Measurements from ENCODE around the gene SP140L.

The SP140L gene

DNA sequence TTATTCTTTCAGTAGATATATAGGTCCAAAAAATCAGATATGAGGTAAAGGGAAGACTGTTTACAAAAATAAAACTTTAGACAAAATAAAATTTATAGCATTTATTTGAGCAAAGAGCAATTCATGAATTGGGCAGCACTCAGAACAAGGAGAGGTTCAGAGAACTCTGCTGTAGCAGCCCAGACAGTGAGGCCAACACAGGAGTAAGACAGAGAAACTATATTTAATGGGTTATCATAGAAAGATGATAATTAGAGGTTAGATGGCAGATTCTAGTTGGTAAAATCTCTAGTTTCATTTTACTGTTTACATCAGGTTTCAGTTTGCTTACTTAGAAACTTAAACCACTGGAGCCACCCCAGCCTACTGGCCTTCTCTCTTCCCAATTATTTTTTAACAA is 30.1 kb upstream of the SP140L start:
- TF ChIP-seq TAF1 (IDR thresholded peaks at IDR 0.05; ENCODE audit: borderline replicate concordance, insufficient read depth, low read length) (no peak), FOXP2 (optimal IDR thresholded peaks at IDR 0.05; ENCODE audit: borderline replicate concordance, extremely low read depth, extremely low read length, insufficient read depth) (no peak), SIN3A (IDR thresholded peaks at IDR 0.05; ENCODE audit: borderline replicate concordance, insufficient read depth, low read length) (no peak), POLR2AphosphoS5 (IDR thresholded peaks at IDR 0.05; ENCODE audit: low read depth, low read length) (no peak)
- TF ChIP-seq, protein P1, sequence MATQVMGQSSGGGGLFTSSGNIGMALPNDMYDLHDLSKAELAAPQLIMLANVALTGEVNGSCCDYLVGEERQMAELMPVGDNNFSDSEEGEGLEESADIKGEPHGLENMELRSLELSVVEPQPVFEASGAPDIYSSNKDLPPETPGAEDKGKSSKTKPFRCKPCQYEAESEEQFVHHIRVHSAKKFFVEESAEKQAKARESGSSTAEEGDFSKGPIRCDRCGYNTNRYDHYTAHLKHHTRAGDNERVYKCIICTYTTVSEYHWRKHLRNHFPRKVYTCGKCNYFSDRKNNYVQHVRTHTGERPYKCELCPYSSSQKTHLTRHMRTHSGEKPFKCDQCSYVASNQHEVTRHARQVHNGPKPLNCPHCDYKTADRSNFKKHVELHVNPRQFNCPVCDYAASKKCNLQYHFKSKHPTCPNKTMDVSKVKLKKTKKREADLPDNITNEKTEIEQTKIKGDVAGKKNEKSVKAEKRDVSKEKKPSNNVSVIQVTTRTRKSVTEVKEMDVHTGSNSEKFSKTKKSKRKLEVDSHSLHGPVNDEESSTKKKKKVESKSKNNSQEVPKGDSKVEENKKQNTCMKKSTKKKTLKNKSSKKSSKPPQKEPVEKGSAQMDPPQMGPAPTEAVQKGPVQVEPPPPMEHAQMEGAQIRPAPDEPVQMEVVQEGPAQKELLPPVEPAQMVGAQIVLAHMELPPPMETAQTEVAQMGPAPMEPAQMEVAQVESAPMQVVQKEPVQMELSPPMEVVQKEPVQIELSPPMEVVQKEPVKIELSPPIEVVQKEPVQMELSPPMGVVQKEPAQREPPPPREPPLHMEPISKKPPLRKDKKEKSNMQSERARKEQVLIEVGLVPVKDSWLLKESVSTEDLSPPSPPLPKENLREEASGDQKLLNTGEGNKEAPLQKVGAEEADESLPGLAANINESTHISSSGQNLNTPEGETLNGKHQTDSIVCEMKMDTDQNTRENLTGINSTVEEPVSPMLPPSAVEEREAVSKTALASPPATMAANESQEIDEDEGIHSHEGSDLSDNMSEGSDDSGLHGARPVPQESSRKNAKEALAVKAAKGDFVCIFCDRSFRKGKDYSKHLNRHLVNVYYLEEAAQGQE (IDR thresholded peaks at IDR 0.05; ENCODE audit: insufficient read depth in 1 of 2, low read depth in 2 of 2, low read length in 2 of 2) = no peak

DNA sequence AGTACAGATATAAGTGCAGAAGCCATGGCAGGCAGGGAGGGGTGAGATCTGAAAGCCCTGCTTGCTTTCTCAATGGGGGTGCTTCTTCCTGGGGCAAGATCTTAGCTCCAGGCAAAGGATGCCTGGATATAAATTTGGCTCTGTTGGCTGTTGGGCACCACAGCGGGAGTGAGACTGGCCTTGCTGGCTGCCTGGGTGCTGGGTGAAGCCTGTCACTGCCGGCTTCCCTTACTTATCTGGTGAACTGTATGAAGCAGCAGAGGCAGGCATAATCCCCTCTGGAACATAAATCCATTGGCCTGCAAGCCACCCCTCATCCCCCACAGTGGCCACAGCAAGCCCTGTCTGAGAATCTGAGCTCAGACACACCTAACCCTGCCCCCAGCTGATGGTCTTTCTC is 27.4 kb upstream of the SP140L start:
- TF ChIP-seq SIN3A (IDR thresholded peaks at IDR 0.05; ENCODE audit: borderline replicate concordance, insufficient read depth, low read length) (no peak), FOXP2 (optimal IDR thresholded peaks at IDR 0.05; ENCODE audit: borderline replicate concordance, extremely low read depth, extremely low read length, insufficient read depth) (no peak), TAF1 (IDR thresholded peaks at IDR 0.05; ENCODE audit: borderline replicate concordance, insufficient read depth, low read length) (no peak), POLR2AphosphoS5 (IDR thresholded peaks at IDR 0.05; ENCODE audit: low read depth, low read length) (no peak)
- TF ChIP-seq, protein P1 (IDR thresholded peaks at IDR 0.05; ENCODE audit: insufficient read depth in 1 of 2, low read depth in 2 of 2, low read length in 2 of 2) = no peak

DNA sequence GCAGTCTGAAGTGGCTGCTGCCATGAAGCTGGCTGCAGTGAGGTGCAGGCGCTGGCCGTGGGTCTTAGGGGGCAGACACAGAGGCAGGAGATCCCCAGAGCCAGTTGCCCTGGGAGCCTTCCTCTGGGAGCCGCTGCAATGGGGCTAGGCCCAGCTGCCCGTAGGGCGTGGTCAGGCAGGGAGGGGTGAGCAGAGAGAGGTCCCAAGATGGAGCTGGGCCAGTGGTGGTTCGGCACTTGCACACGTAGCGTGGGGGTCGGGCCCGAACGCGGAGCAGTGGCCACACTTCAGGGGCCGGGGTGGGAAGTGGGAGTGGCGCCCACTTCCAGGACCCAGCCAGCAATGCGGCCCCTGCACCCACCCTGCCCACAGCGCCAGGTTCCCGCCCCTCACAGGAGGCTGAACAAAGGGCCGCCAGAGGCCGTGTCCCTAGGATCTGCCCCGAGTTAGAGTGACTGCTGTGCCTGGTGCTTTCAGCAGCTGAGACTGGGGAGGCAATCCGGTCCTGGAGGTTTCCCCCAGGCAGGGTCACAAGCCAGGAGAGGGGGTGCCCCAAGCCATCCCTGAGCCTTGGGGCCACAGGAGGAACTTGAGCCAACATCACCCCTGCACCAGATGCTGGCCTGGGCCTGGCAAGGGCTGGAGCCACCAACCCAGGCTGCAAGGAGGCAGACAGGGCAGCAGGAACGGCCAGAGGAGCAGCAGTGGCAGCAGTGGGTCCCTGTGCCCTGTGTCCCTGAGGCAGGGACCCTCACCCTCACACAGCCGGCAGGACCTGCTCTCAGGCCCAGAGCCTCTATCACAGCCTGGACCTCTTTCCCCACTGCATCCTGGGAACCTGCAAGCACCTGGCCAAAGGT is 21.3 kb upstream of the SP140L start:
- TF ChIP-seq SIN3A (IDR thresholded peaks at IDR 0.05; ENCODE audit: borderline replicate concordance, insufficient read depth, low read length) (no peak), TAF1 (IDR thresholded peaks at IDR 0.05; ENCODE audit: borderline replicate concordance, insufficient read depth, low read length) (no peak), FOXP2 (optimal IDR thresholded peaks at IDR 0.05; ENCODE audit: borderline replicate concordance, extremely low read depth, extremely low read length, insufficient read depth) (no peak), POLR2AphosphoS5 (IDR thresholded peaks at IDR 0.05; ENCODE audit: low read depth, low read length) (no peak)
- TF ChIP-seq, protein P1 (IDR thresholded peaks at IDR 0.05; ENCODE audit: insufficient read depth in 1 of 2, low read depth in 2 of 2, low read length in 2 of 2) = no peak

DNA sequence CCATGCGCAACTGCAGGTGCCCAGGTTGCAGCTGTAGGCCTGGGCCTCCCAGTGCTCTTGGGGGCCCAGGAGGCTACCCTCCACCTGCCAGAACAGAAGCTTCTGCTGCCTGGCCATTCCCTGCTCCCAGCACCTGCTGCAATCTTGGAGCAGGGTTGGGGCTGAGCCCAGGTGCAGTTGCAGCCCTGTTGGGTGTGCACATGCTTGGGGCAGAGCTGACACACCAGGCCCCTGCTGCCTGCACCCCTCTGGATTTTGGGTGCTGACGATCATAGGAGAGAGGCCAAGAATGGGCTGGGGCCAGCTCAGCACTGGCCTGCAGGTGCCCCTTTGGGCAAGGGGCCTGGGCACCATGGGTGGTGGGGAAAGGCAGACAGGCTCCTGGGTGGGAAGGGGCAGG is 20.5 kb upstream of the SP140L start:
- TF ChIP-seq TAF1 (IDR thresholded peaks at IDR 0.05; ENCODE audit: borderline replicate concordance, insufficient read depth, low read length) = no peak

DNA sequence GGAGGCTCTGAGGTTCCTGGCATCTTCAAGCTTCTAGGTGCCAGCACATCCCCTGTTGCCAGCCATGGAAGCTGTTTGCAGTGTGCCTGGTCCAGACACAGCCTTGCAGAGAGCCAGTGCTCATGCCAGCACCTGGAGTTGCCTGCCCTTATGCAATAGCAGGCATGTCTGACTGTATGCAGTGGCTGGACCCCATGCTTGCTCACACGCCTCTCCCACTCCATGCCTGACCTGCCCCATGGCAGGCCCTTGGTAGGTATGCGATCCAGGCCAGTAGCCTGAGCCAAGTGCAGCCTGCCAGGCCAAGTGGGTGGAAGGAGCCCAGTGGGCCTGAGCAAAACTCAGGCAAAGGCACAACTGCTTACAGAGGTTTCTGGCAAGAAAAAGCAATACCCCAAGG is 19.5 kb upstream of the SP140L start:
- TF ChIP-seq, protein P1 (IDR thresholded peaks at IDR 0.05; ENCODE audit: insufficient read depth in 1 of 2, low read depth in 2 of 2, low read length in 2 of 2) = no peak
- TF ChIP-seq POLR2AphosphoS5 (IDR thresholded peaks at IDR 0.05; ENCODE audit: low read depth, low read length) (no peak), TAF1 (IDR thresholded peaks at IDR 0.05; ENCODE audit: borderline replicate concordance, insufficient read depth, low read length) (no peak), FOXP2 (optimal IDR thresholded peaks at IDR 0.05; ENCODE audit: borderline replicate concordance, extremely low read depth, extremely low read length, insufficient read depth) (no peak), SIN3A (IDR thresholded peaks at IDR 0.05; ENCODE audit: borderline replicate concordance, insufficient read depth, low read length) (no peak)

Measured in PFSK-1 (cell line).